H9 (cell line): ENCODE measurements around the gene ELFN2. TPM values are rescaled to one million over a fixed set of nuclear protein-coding genes. Genes with fewer than 3 reads are reported as not detected.

Source experiments
- DNase-seq: peaks from one replicate; pipeline ENCODE4 v3.0.0-alpha.2; 2017
- H2AFZ ChIP-seq: one replicate; pipeline ENCODE4 v1.6.1; 2013; ENCODE audit warnings: mild to moderate bottlenecking, low read length, control low read depth, moderate library complexity
- H2AK5ac ChIP-seq: 2 replicates; pipeline ENCODE4 v1.6.1; 2013; ENCODE audit warnings: low read length, control low read depth, mixed read lengths; ENCODE audit not compliant: insufficient read length
- H2BK120ac ChIP-seq: one replicate; pipeline ENCODE4 v1.6.1; 2013; ENCODE audit warnings: low read depth, mild to moderate bottlenecking, low read length, control low read depth, inconsistent platforms; ENCODE audit not compliant: poor library complexity, severe bottlenecking
- H2BK12ac ChIP-seq: 2 replicates; pipeline ENCODE4 v1.6.1; 2013; ENCODE audit warnings: low read length, control low read depth, mixed read lengths, low read depth; ENCODE audit not compliant: insufficient read length
- H2BK15ac ChIP-seq: 2 replicates; pipeline ENCODE4 v1.6.1; 2013; ENCODE audit warnings: low read depth, low read length, control low read depth
- H2BK20ac ChIP-seq: one replicate; pipeline ENCODE4 v1.6.1; 2013; ENCODE audit warnings: low read depth, mild to moderate bottlenecking, low read length, control low read depth, inconsistent platforms; ENCODE audit not compliant: poor library complexity, severe bottlenecking
- H2BK5ac ChIP-seq: 2 replicates; pipeline ENCODE4 v1.6.1; 2013; ENCODE audit warnings: low read length, control low read depth, mixed read lengths; ENCODE audit not compliant: insufficient read length
- H3K14ac ChIP-seq: 2 replicates; pipeline ENCODE4 v1.6.1; 2013; ENCODE audit warnings: low read length, control low read depth; ENCODE audit not compliant: insufficient read depth
- H3K18ac ChIP-seq: 2 replicates; pipeline ENCODE4 v1.6.1; 2013; ENCODE audit warnings: low read depth, mild to moderate bottlenecking, mixed read lengths, low read length, control low read depth; ENCODE audit not compliant: insufficient read length
- H3K23ac ChIP-seq: 2 replicates; pipeline ENCODE4 v1.6.1; 2013; ENCODE audit warnings: low read length, control low read depth, mixed read lengths, low read depth; ENCODE audit not compliant: insufficient read length
- H3K23me2 ChIP-seq: 2 replicates; pipeline ENCODE4 v1.6.1; 2013; ENCODE audit warnings: low read depth, mild to moderate bottlenecking, mixed read lengths, low read length, control low read depth; ENCODE audit not compliant: insufficient read length, poor library complexity, severe bottlenecking
- H3K27ac ChIP-seq: 2 replicates; pipeline ENCODE4 v1.5.1; 2013; ENCODE audit warnings: low read length, control low read depth, mixed read lengths, low read depth; ENCODE audit not compliant: insufficient read length
- H3K27me3 ChIP-seq: 2 replicates; pipeline ENCODE4 v1.6.1; 2013; ENCODE audit warnings: low read length, control low read depth, inconsistent platforms; ENCODE audit not compliant: insufficient read depth
- H3K4ac ChIP-seq: 2 replicates; pipeline ENCODE4 v1.6.1; 2013; ENCODE audit warnings: low read depth, mild to moderate bottlenecking, control low read depth, inconsistent platforms, low read length, moderate library complexity
- H3K4me1 ChIP-seq: 2 replicates; pipeline ENCODE4 v1.6.1; 2013; ENCODE audit warnings: low read length, control low read depth, inconsistent platforms; ENCODE audit not compliant: insufficient read depth
- H3K4me2 ChIP-seq: 2 replicates; pipeline ENCODE4 v1.6.1; 2013; ENCODE audit warnings: low read length, control low read depth, mixed read lengths; ENCODE audit not compliant: insufficient read length, insufficient read depth
- H3K56ac ChIP-seq: 2 replicates; pipeline ENCODE4 v1.6.1; 2013; ENCODE audit warnings: low read depth, mild to moderate bottlenecking, mixed read lengths, low read length, control low read depth; ENCODE audit not compliant: insufficient read length
- H3K79me1 ChIP-seq: 2 replicates; pipeline ENCODE4 v1.6.1; 2013; ENCODE audit warnings: low read depth, mild to moderate bottlenecking, moderate library complexity, low read length, control low read depth, inconsistent platforms; ENCODE audit not compliant: insufficient read depth, poor library complexity, severe bottlenecking
- H3K79me2 ChIP-seq: 2 replicates; pipeline ENCODE4 v1.6.1; 2013; ENCODE audit warnings: low read length, control low read depth, inconsistent platforms; ENCODE audit not compliant: insufficient read depth
- H3K9ac ChIP-seq: 2 replicates; pipeline ENCODE4 v1.6.1; 2013; ENCODE audit warnings: low read length, control low read depth, mixed read lengths; ENCODE audit not compliant: insufficient read length; ENCODE audit errors: extremely low read depth
- H3K9me3 ChIP-seq: one replicate; pipeline ENCODE4 v1.6.1; 2013; ENCODE audit warnings: low read depth, low read length, inconsistent platforms; ENCODE audit not compliant: control insufficient read depth
- H3T11ph ChIP-seq: one replicate; pipeline ENCODE4 v1.6.1; 2013; ENCODE audit warnings: mild to moderate bottlenecking, low read length, control low read depth, inconsistent platforms
- H4K20me1 ChIP-seq: one replicate; pipeline ENCODE4 v1.6.1; 2013; ENCODE audit not compliant: control insufficient read depth, insufficient read length, insufficient read depth
- H4K5ac ChIP-seq: 2 replicates; pipeline ENCODE4 v1.6.1; 2013; ENCODE audit warnings: low read depth, mild to moderate bottlenecking, mixed read lengths, low read length, control low read depth; ENCODE audit not compliant: insufficient read length
- H4K8ac ChIP-seq: replicated peaks from 2 replicates; pipeline ENCODE4 v1.6.1; 2013; ENCODE audit warnings: low read length, control low read depth, mixed read lengths, low read depth; ENCODE audit not compliant: insufficient read length
- H4K91ac ChIP-seq: 2 replicates; pipeline ENCODE4 v1.6.1; 2013; ENCODE audit warnings: low read depth, mild to moderate bottlenecking, moderate library complexity, mixed read lengths, low read length, control low read depth; ENCODE audit not compliant: insufficient read length
- H3K27ac Mint-ChIP-seq, 3 experiments: 2 replicates in 2 of 3; 3 replicates in 1 of 3; pipeline ENCODE4 v1.8.0; 2020 to 2021; ENCODE audit warnings: mixed read lengths in 3 of 3, mild to moderate bottlenecking in 1 of 3, moderate library complexity in 1 of 3
- H3K27me3 Mint-ChIP-seq: 2 replicates; pipeline ENCODE4 v1.8.0; 2021; ENCODE audit warnings: low read depth, mild to moderate bottlenecking, moderate library complexity, mixed read lengths
- H3K36me3 Mint-ChIP-seq, 3 experiments: 2 replicates in 2 of 3; 3 replicates in 1 of 3; pipeline ENCODE4 v1.8.0; 2020 to 2021; ENCODE audit warnings: low read depth in 3 of 3, mixed read lengths in 3 of 3; ENCODE audit not compliant: insufficient read depth in 1 of 3
- H3K4me1 Mint-ChIP-seq, 2 experiments: 2 replicates each; pipeline ENCODE4 v1.8.0; 2020; ENCODE audit warnings: mixed read lengths in 2 of 2
- H3K4me3 Mint-ChIP-seq, 2 experiments: 2 replicates in 1 of 2; 3 replicates in 1 of 2; pipeline ENCODE4 v1.8.0; 2020 to 2021; ENCODE audit warnings: mild to moderate bottlenecking in 2 of 2, mixed read lengths in 2 of 2, moderate library complexity in 1 of 2
- H3K9me3 Mint-ChIP-seq, 2 experiments: 2 replicates in 1 of 2; 3 replicates in 1 of 2; pipeline ENCODE4 v1.8.0; 2020; ENCODE audit warnings: mild to moderate bottlenecking in 2 of 2, mixed read lengths in 2 of 2, moderate library complexity in 1 of 2
- CTCF ChIP-seq: fragments of 200-600 bp; sonication (generic); conservative IDR thresholded peaks from 3 replicates; pipeline ENCODE4 v1.8.0; 2021; ENCODE audit warnings: antibody characterized with exemption, mild to moderate bottlenecking
- WGBS: extraction: QIAGEN DNeasy Blood & Tissue Kit; methylation state at CpG from one replicate; pipeline ENCODE4 v1.1.7; 2013; ENCODE audit warnings: missing lambda C conversion rate, low lambda C conversion rate, mixed read lengths; ENCODE audit not compliant: insufficient read length; ENCODE audit errors: extremely low coverage; 5-methylcytosine and 5-hydroxymethylcytosine counted together
- total RNA-seq: library from RNA; stranded (reverse); gene quantifications from 2 replicates; pipeline ENCODE4 v1.2.1, GENCODE V29; 2021

Gene ELFN2
- total RNA-seq, 1 experiment from 2014 or later = 0.70 TPM

GRCh38 chr22:37373451-37373850 lies 53.8 kb downstream of the ELFN2 start:
- no peak overlapping the region for H3K18ac ChIP-seq
- no peaks in the 10 kb centered on the region for H4K20me1 ChIP-seq
- no CpG with 5 or more reads among the region's 33 CpGs for WGBS
- Mint-ChIP-seq H3K36me3 (no peaks in the 10 kb centered on the region), H3K9me3 (no peaks in the 10 kb centered on the region), H3K27me3 (peaks cover 8% of the 10 kb centered on the region), H3K4me3 (no peak overlapping the region; a peak in 1 of 5 replicates), H3K4me1 (peaks cover 8 to 19% of the 10 kb centered on the region in 2 experiments), H3K27ac (no peak overlapping the region)
- no peak overlapping the region for H3K14ac ChIP-seq
- no peak overlapping the region for H3K27ac ChIP-seq
- no peaks in the 10 kb centered on the region for H3K79me2 ChIP-seq
- H3K23me2 ChIP-seq = no peaks in the 10 kb centered on the region
- H3K27me3 ChIP-seq = no peaks in the 10 kb centered on the region
- no peak overlapping the region for H3K4me2 ChIP-seq
- no peak overlapping the region for H4K91ac ChIP-seq
- no peak overlapping the region for H3K4ac ChIP-seq
- no peaks in the 10 kb centered on the region for H3K9me3 ChIP-seq
- DNase-seq = no peak
- H4K8ac ChIP-seq = no peak overlapping the region
- no peak overlapping the region for H3T11ph ChIP-seq
- no peak overlapping the region for H4K5ac ChIP-seq
- H2AFZ ChIP-seq = no peak overlapping the region
- H3K56ac ChIP-seq = no peak overlapping the region
- no peak overlapping the region for H2BK15ac ChIP-seq
- H2BK12ac ChIP-seq = no peak overlapping the region
- no peak overlapping the region for H2BK5ac ChIP-seq
- no peak overlapping the region for H2AK5ac ChIP-seq
- no peak overlapping the region for H3K23ac ChIP-seq
- no peak overlapping the region for H2BK120ac ChIP-seq
- H2BK20ac ChIP-seq = no peak overlapping the region
- no peaks in the 10 kb centered on the region for H3K79me1 ChIP-seq
- no peak overlapping the region for H3K9ac ChIP-seq
- TF ChIP-seq CTCF = no peak
- H3K4me1 ChIP-seq = peaks cover under 1% of the 10 kb centered on the region; the same call in 1 of the 2 replicates
